Stimulated activated CD4-positive, alpha-beta T cell treated with anti-CD3 and anti-CD28 coated beads, Interleukin-12 subunit alpha, Interleukin-12 subunit beta, amount 100 ng/mL, for 4 hours (primary cell): ENCODE measurements around the gene NSL1.

ENCODE experiments used
- DNase-seq: peaks from one replicate; pipeline ENCODE4 v3.0.0-alpha.2; 2020

NSL1 gene

DNA sequence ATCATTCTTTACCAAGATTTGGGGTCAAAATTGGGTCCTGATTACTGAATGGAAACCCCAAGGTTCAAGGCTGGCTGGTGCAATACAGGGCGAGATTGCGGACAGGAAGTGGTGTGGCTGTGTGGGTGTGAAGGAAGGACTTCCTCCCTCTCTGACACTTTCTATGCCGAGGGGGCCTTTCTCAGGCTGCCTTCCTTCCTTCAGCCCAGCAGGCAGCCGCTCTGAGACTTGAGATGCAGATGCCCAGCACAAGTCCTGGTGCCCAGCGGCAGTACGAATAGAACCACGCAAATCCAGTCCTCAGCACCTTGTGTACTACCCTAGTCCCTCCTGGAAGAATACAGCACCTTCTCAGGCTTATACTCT, 108.2 kb downstream of the NSL1 start:
- no peak for DNase-seq

DNA sequence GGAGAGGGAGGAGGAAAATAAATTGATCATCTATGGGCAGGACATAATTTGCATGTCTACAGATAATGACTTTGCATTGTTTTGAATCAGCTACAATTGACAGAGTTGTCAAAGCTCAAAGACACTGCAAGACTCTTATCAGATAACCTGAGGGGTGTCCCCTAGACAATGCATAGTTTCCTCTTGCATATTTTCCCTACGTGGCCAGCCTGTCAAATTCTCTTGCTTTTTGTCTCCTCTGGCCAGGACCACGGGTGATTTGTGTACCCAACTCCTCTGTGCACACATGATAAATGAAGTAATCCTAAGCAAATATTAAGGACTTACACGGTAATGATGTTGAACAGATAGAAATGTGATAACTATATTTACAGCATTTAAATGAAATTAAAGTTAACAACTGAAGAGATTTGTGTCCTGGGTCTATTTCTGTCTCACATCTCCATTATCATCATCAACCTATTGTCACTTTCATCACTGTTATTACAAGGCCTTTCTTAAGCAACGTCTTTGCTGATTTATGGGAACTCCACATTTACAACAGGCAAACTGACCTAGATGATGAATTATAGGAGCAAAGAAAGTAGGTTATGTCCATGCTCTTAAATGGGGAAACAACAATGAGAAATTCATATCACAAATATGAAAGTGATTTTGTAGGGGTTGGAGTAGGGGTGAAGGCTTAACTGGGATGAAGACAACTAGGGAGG, 110.7 kb downstream of the NSL1 start:
- DNase-seq: no peak

GRCh38 chr1:212678456-212679410, 112.8 kb downstream of the NSL1 start:
- no peak for DNase-seq

DNA sequence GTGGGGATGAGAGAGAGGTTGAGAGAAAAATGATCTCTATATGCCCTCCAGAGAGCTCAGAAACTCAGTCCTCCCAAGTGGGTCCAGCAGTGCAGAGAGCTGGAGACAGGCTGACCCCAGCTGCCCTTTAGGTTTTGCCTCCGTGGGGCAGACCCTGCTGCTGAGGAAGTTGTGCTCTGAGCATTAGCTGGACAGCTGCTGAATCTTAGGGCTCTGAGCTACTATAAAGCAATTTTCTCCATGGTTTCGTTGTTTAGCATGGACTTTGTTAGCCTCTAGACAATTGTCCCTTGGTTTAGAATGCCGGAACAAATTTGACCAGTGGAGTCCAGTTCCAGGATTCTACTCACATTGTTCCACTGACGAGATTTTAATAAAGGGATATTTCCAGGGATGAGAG, 114.0 kb downstream of the NSL1 start:
- DNase-seq: no peak

DNA sequence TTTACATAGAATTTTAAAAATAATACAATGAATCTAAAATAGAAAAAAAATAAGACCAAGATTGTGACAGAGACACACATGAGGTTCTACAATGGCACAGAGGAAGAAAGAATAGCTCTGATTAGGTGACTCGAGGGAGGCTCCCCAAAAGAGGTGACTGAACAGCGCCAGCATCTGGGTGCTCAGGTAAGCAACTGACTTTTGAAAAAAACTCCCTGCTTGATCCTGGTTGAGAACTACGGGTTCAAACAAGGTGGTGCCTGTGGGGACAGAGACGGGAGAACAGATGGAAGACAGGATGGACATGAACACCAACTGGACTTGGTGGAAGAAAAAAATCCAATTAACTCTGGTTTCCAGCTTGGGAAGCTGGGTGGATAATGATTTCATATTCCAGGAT, 114.4 kb downstream of the NSL1 start:
- DNase-seq: no peak
